D721Med (cell line): ENCODE data around the gene DIS3L2.

Experiments
- DNase-seq: peaks from one replicate; pipeline ENCODE4 v3.0.0; 2011; ENCODE audit warnings: low spot score; ENCODE audit not compliant: insufficient read length
- FAIRE-seq: peaks from 2 replicates; lab custom pipeline; 2011; peaks lifted over from hg19 to GRCh38; lab: Jason Lieb, UNC
- TF ChIP-seq, protein P1 (sequence below): IDR thresholded peaks from 2 replicates; pipeline ENCODE4 v1.5.1; 2012; ENCODE audit warnings: mild to moderate bottlenecking, control low read depth; ENCODE audit not compliant: insufficient read depth; ENCODE audit errors: missing control alignments

The DIS3L2 gene

DNA sequence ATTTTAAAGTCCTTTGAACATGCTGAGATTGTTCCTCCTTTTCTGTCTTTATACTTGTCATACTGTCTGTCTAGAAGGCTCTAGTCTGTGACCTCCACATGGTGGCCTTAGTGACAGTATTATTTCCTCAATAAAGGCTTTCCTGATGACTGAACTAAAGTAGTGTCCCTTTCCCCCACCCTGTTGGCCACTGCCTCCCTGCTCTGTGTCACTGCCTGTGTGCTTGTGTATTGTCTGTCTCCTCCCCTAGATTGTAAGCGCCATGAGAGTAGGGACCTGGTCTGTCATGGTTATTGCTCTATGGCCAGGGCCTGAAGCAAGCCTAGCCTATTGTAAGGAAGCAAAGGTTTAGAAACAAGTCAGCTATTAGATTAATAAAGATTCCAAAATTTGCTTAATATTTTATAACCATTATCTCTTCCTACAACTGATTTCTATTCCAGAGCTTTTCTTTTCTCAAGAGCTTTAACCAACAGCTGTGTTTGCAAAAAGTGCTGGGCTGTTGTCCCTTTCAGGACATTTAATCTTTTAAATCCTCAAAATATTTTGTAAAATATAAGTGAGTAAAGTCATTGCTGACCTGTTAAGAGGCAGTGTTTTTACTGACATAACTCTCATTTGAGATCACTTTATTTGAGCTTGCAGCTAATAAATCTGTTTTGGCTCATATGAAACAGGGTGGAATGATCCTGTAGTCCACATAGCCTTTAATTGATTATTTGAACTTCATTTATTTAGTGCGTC, 35.5 kb downstream of the DIS3L2 start:
- no peak for DNase-seq
- TF ChIP-seq, protein P1, sequence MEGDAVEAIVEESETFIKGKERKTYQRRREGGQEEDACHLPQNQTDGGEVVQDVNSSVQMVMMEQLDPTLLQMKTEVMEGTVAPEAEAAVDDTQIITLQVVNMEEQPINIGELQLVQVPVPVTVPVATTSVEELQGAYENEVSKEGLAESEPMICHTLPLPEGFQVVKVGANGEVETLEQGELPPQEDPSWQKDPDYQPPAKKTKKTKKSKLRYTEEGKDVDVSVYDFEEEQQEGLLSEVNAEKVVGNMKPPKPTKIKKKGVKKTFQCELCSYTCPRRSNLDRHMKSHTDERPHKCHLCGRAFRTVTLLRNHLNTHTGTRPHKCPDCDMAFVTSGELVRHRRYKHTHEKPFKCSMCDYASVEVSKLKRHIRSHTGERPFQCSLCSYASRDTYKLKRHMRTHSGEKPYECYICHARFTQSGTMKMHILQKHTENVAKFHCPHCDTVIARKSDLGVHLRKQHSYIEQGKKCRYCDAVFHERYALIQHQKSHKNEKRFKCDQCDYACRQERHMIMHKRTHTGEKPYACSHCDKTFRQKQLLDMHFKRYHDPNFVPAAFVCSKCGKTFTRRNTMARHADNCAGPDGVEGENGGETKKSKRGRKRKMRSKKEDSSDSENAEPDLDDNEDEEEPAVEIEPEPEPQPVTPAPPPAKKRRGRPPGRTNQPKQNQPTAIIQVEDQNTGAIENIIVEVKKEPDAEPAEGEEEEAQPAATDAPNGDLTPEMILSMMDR = no peak
- FAIRE-seq = no peak

DNA sequence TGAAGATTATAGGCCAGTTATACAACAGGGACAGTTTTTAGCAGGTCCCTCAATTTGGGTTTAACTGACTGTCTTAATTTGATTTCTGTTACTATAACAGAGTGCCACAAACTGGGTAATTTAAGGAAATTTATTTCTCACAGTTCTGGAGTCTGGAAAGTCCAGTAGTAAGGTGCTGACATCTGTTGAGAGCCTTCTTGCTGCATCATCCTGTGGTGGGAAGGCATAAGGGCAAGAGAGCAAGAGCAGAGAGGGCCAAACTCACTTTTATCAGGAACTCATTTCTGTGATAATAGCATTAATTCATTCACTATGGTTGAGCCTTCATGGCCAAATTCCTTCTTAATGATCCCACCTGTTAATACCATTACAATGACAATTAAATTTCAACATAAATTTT, 36.5 kb downstream of the DIS3L2 start:
- DNase-seq (no peak), FAIRE-seq (no peak)
- TF ChIP-seq, protein P1 = no peak

DNA sequence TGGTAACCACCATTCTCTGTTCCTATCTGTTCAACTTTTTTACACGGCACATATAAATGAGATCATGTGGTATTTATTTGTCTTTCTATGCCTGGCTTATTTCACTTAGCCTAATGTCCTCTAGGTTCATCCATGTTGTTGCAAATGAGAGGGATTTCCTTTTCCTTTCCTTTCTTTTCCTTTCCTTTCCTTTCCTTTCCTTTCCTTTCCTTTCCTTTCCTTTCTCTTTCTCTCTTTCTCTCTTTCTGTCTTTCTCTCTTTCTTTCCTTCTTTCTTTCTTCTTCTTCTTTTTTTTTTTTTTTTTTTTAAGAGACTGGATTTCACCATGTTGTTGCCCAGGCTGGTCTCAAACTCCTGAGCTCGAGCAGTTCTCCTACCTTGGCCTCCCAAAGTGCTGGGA, 38.9 kb downstream of the DIS3L2 start:
- DNase-seq = no peak
- TF ChIP-seq, protein P1 = no peak
- FAIRE-seq = no peak

DNA sequence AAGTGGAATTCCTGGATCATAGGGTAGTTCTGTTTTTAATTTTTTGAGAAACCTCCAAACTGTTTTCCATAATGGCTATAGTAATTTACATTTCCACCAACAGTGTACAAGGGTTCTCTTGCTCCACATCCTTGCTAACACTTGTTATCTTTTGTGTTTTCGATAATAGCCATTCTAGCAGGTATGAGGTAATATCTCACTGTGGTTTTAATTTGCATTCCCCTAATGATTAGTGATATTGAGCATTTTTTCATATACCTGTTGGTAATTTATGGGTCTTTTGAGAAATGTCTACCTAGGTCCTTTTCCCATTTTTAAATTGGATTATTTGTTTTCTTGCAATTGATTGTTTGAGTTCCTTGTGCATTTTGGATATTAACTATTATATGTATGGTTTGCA, 39.6 kb downstream of the DIS3L2 start:
- FAIRE-seq (no peak), DNase-seq (no peak)
- TF ChIP-seq, protein P1 = no peak

DNA sequence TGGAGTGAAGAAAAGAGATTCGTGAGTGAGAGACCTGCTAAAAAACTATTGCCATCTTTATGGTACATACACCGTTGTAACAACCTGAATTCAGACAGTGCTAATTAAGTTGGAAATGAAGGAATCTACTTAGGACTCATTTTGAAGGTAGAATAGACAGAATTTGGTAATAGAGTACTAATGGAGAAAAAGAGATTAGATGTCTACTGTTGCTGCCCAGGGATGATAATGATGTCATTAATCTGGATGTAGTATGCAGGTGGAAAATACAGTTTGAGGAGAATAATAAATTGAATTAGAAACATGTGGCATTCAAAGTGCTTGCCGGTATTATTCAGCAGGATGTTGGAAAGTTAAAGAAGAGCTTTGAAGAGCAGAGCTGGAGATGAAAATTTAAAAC, 44.7 kb downstream of the DIS3L2 start:
- DNase-seq (no peak), FAIRE-seq (no peak)
- TF ChIP-seq, protein P1 = no peak

DNA sequence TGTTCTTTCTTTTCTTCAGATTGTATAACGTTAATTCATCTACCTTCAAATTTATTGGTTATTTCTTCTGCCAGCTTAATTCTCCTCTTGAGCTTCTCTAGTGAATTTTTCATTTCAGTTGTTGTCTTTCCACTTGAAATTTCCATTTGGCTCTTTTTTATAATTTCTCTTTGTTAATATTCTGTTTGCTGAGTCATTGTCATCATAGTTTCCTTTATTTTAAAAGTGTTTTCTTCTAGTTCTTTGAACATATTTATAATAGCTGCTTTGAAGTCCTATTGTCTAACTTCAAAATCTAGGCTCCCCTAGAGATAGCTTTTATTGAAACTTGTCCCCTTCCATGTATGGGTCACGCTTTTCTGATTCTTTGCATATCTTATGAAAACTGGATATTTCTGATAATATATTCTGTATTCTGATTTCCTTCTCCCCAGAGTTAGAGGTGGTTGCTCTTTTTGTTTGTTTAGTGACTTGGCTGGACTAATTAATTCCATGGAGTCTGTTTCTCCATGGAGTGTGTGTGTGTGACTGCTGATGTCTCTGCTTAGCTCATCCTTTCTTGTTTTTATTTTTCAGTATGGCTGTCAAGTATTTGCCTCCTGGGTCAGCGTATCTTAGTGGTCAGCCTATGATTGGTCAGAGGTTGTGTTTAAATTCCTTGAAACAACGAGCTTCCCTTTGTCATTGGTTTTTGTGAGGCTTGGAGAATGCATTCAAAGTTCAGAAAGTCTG, 47.6 kb downstream of the DIS3L2 start:
- DNase-seq (no peak), FAIRE-seq (no peak)
- TF ChIP-seq, protein P1 = no peak
